LNCaP clone FGC (cell line): Measurements from ENCODE around the gene PARVB.

Source experiments
- DNase-seq: peaks from one replicate; pipeline ENCODE4 v3.0.0-alpha.2; 2011; ENCODE audit warnings: low read depth
- H3K4me3 ChIP-seq: 2 replicates; pipeline ENCODE4 v1.5.1; 2011; ENCODE audit warnings: mild to moderate bottlenecking, low read depth, low read length, control low read depth
- TF ChIP-seq, protein P1 (sequence below): IDR thresholded peaks from 2 replicates; pipeline ENCODE4 v1.5.1; 2012; ENCODE audit warnings: mild to moderate bottlenecking; ENCODE audit not compliant: control insufficient read depth, insufficient read depth; ENCODE audit errors: extremely low read depth

Gene PARVB

DNA sequence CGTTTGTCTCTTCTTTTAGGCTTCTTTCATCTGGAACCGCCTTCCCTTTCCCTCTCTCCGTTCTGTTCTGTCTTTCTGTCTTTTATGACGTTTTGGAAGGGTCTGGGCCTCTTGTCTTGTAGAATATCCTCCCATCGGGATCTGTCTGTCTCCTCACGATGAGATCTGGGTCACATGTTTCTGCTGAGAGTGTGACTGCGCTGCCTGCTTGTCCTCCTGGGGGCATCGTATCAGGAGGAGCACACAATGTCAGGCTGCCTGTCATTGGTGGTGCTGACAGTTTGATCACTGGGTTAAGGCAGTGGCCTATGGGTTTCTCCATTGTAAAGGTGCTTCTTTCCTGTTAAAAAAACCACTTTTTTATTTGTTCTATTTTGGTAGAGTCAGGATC lies 96.2 kb downstream of the PARVB start:
- DNase-seq, result no peak
- no peak overlapping the region for H3K4me3 ChIP-seq
- TF ChIP-seq, protein P1, sequence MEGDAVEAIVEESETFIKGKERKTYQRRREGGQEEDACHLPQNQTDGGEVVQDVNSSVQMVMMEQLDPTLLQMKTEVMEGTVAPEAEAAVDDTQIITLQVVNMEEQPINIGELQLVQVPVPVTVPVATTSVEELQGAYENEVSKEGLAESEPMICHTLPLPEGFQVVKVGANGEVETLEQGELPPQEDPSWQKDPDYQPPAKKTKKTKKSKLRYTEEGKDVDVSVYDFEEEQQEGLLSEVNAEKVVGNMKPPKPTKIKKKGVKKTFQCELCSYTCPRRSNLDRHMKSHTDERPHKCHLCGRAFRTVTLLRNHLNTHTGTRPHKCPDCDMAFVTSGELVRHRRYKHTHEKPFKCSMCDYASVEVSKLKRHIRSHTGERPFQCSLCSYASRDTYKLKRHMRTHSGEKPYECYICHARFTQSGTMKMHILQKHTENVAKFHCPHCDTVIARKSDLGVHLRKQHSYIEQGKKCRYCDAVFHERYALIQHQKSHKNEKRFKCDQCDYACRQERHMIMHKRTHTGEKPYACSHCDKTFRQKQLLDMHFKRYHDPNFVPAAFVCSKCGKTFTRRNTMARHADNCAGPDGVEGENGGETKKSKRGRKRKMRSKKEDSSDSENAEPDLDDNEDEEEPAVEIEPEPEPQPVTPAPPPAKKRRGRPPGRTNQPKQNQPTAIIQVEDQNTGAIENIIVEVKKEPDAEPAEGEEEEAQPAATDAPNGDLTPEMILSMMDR, result no peak

DNA sequence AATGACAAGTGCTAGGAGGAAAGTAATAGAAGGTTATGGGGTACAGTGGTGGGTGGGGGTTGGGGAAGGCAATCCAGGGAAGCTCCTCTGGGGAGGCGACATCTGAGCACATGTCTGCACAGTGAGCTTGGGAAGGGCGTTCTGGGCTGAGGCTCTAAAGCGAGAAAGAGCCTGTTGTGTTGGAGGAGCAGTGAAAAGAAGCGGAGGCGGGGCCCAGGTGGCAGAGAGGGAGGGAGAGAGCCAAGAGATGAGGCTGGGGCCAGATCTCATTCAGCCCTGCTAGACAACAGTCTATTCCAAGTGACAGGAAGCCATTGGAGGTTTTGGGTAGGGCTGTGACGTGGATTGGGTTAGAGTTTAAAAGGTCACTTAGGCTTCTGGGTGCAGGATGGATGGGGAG lies 101.3 kb downstream of the PARVB start:
- no peak for DNase-seq
- no peak overlapping the region for H3K4me3 ChIP-seq
- TF ChIP-seq, protein P1, result no peak

DNA sequence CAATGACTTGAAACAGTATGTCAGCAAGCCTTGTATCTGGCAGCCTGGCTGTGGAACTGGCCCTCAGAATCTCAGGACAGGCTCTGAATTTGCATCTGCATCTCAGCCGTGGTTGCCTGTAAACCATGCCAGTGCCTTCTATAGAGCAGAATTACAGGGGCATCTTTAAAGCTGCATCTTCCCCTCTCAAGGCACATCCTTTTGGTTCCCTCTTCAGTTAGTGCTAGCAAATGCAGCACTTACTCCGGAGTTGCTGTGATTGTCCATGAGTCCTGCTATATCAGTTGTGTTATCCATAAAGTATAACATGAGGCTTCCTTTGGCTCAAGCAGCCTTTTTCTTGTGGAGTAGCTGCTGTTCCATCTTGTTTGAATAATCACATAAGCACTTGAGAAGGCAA lies 102.7 kb downstream of the PARVB start:
- H3K4me3 ChIP-seq, result no peak overlapping the region
- TF ChIP-seq, protein P1, result no peak
- no peak for DNase-seq

DNA sequence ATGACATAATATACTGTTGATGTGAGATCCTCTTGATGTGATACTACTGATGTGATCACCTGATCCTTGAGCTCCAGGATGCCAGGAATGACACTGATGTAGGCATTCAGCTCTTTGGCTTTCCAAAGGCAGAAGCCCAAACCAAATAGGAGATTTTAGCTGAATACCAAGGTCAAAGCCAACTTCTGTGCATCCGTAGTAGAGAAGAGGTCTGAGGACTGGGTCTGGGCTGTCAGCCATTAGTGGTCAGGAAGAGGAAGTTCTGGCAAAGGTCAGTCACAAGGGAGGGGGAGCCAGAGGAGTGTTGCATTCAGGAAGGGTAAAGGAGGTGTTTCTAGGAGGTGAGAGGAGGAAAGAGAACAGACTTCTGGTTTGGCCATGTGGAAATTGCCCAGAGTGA lies 103.3 kb downstream of the PARVB start:
- H3K4me3 ChIP-seq, result no peak overlapping the region
- TF ChIP-seq, protein P1, result no peak
- DNase-seq, result no peak

DNA sequence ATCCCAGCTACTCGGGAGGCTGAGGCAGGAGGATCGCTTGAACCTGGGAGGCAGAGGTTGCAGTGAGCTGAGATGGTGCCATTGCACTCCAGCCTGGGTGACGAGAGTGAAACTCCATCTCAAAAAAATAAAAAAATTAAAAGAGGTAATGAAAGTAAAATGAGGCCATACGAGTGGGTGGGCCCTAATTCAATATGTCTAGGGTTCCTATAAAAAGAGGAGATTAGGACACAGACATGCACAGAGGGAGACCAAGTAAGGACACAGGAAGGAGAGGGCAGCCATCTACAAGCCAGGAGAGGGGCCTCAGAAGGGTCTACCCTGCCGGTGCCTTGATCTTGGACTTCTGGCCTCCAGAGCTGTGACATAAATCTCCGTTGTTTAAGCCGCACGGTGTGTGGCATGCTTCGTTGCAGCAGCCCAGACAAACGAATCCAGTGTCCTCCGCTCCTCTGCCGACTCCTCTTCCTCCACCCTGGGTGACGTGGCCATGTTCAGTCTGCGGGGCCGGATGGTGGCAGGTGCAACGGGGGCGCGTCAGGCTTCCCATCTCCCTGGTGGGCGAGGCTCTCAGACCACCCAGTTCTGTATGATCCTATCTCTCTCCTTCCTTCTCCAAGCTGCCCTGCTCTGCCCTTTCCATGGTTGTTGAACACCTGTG lies 105.0 kb downstream of the PARVB start:
- DNase-seq, result no peak
- TF ChIP-seq, protein P1, result no peak

DNA sequence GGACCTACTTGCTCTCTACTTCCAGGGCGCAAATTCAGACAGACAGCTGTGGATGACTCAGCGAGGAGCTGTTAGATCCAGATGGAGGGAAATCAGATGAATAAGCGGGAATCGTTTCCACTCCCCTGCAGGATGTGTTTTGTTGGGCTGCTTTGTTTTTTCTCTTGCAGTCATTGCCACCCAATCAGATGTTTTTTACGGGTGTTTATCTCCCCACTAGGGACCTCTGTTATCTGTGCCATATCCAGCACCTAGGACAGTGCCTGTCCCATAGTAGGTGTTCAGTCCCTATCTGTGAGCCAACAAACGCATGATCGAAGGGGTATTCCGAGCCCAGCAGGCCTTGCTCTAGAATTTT lies 105.5 kb downstream of the PARVB start:
- H3K4me3 ChIP-seq, result no peak overlapping the region
- no peak for DNase-seq
- TF ChIP-seq, protein P1, result no peak

More for the DNA sequence above, 105.0 kb downstream of the PARVB start:
- H3K4me3 ChIP-seq, result no peak overlapping the region

DNA sequence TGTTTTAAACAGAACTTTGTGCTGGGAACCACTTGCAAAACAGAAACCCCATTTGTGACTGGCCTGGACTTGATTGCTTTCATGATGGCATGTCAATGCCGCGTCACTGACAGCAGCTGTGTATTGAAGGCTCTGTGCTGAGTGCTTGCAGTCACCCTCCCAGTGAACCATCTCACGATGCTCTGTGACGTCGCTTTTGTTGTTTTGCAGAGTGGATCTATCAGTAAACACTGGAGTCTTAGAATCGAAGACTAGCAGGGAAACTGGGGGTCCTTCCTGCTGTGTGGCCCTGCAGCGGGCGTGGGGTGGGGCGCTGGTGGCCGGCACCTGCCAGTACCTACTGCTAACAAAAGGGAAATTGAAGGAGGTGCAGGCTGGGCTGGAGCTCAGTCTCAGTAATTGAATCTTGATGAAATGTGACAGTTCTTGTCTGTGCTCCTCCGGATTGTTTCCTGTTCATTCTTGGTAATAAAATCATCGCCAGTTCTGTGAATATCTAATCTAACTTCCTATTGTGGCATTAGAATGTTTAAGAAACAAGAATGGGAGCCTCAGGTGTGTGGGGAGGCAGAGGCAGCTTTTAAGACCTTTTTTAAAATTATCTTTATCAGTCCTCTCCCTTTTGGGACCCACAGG lies 106.1 kb downstream of the PARVB start:
- TF ChIP-seq, protein P1, result no peak
- no peak for DNase-seq
- no peak overlapping the region for H3K4me3 ChIP-seq
